HEK293T (cell line): Measurements from ENCODE around the gene RPRD1A.

Source experiments
- CTCF ChIA-PET: fragments of 350-600 bp; formaldehyde crosslinking; extraction: SDS; loops from one replicate; lab custom pipeline; 2021; ENCODE audit warnings: antibody characterized with exemption, inconsistent platforms; lab: Yijun Ruan, JAX
- POLR2A ChIA-PET: fragments of 350-600 bp; formaldehyde crosslinking; extraction: SDS; loops from one replicate; lab custom pipeline; 2020; ENCODE audit warnings: antibody characterized with exemption, inconsistent platforms; lab: Yijun Ruan, JAX
- DNase-seq: peaks from one replicate; pipeline ENCODE4 v3.0.0; 2012; ENCODE audit warnings: mixed read lengths; ENCODE audit errors: extremely low spot score
- ARNT ChIP-seq: fragments of 450-650 bp; IDR thresholded peaks from 2 replicates; pipeline ENCODE4 v1.6.1; 2017; ENCODE audit warnings: mild to moderate bottlenecking
- BHLHE40 ChIP-seq: fragments of 450-650 bp; IDR thresholded peaks from 2 replicates; pipeline ENCODE4 v1.6.1; 2016; ENCODE audit warnings: mild to moderate bottlenecking, moderate library complexity, borderline replicate concordance
- CTBP1 ChIP-seq: fragments of 450-650 bp; IDR thresholded peaks from 2 replicates; pipeline ENCODE4 v1.6.1; 2016; ENCODE audit warnings: borderline replicate concordance
- ELF4 ChIP-seq: fragments of 450-650 bp; IDR thresholded peaks from 2 replicates; pipeline ENCODE4 v1.6.1; 2017; ENCODE audit warnings: antibody characterized with exemption
- FOXA1 ChIP-seq: fragments of 450-650 bp; IDR thresholded peaks from 2 replicates; pipeline ENCODE4 v1.6.1; 2016; ENCODE audit warnings: mild to moderate bottlenecking
- FOXK2 ChIP-seq: fragments of 450-650 bp; IDR thresholded peaks from 2 replicates; pipeline ENCODE4 v1.6.1; 2016; ENCODE audit warnings: mild to moderate bottlenecking
- FOXM1 ChIP-seq: fragments of 450-650 bp; IDR thresholded peaks from 2 replicates; pipeline ENCODE4 v1.6.1; 2017; ENCODE audit warnings: mild to moderate bottlenecking, borderline replicate concordance
- HDGF ChIP-seq: fragments of 450-650 bp; IDR thresholded peaks from 2 replicates; pipeline ENCODE4 v1.6.1; 2017; ENCODE audit warnings: antibody characterized with exemption, borderline replicate concordance
- L3MBTL2 ChIP-seq: fragments of 450-650 bp; conservative IDR thresholded peaks from 2 replicates; pipeline ENCODE4 v1.6.1; 2016; ENCODE audit warnings: mild to moderate bottlenecking
- LEF1 ChIP-seq: fragments of 450-650 bp; IDR thresholded peaks from 2 replicates; pipeline ENCODE4 v1.6.1; 2017; ENCODE audit warnings: mild to moderate bottlenecking, borderline replicate concordance
- NFRKB ChIP-seq: fragments of 450-650 bp; IDR thresholded peaks from 2 replicates; pipeline ENCODE4 v1.6.1; 2016; ENCODE audit warnings: mild to moderate bottlenecking, moderate library complexity
- PKNOX1 ChIP-seq: fragments of 450-650 bp; IDR thresholded peaks from 2 replicates; pipeline ENCODE4 v1.6.1; 2016
- SP1 ChIP-seq: fragments of 450-650 bp; IDR thresholded peaks from 2 replicates; pipeline ENCODE4 v1.6.1; 2017
- SUZ12 ChIP-seq: fragments of 450-650 bp; IDR thresholded peaks from 2 replicates; pipeline ENCODE4 v1.6.1; 2016; ENCODE audit warnings: mild to moderate bottlenecking
- TARDBP ChIP-seq: fragments of 450-650 bp; IDR thresholded peaks from 2 replicates; pipeline ENCODE4 v1.6.1; 2016
- ZNF384 ChIP-seq: fragments of 450-650 bp; IDR thresholded peaks from 2 replicates; pipeline ENCODE4 v1.6.1; 2016

Gene RPRD1A

GRCh38 chr18:35974181-35974580 is 93.2 kb downstream of the RPRD1A start:
- no peak for DNase-seq
- ChIA-PET POLR2A (interaction anchor here (1.0 kb wide), 1 partner anchor 155 kb away, joined by 3 read pairs; the partner anchor contains the start of gene SLC39A6), CTCF (interaction anchor here (1.0 kb wide), 1 partner anchor 30 kb away, joined by 3 read pairs; no protein-coding TSS in a partner anchor)
- TF ChIP-seq ARNT (no peak), FOXK2 (no peak), FOXA1 (no peak), FOXM1 (no peak), LEF1 (no peak), SUZ12 (no peak), BHLHE40 (no peak), CTBP1 (no peak), PKNOX1 (no peak)

GRCh38 chr18:35973650-35974049 is 93.7 kb downstream of the RPRD1A start:
- DNase-seq: no peak
- ChIA-PET CTCF (interaction anchor here (1.1 kb wide), 1 partner anchor 587 kb away, joined by 3 read pairs; no protein-coding TSS in a partner anchor), POLR2A (interaction anchor here (1.0 kb wide), 1 partner anchor 156 kb away, joined by 3 read pairs; the partner anchor contains the start of gene SLC39A6)
- TF ChIP-seq BHLHE40: no peak
- TF ChIP-seq FOXA1: no peak
- TF ChIP-seq SUZ12: no peak
- TF ChIP-seq FOXM1: no peak
- TF ChIP-seq ARNT: no peak
- TF ChIP-seq LEF1: no peak
- TF ChIP-seq ELF4: no peak

- peak; percentile 100 for DNase-seq
- TF ChIP-seq PKNOX1 (peak; percentile 78; the same call in 1 of the 2 replicates), FOXK2 (no peak), HDGF (no peak), BHLHE40 (no peak), FOXM1 (peak; percentile 41; the same call in 1 of the 2 replicates), L3MBTL2 (peak; percentile 77), LEF1 (no peak), ZNF384 (no peak), CTBP1 (peak; percentile 92), NFRKB (no peak), SP1 (no peak), FOXA1 (no peak), SUZ12 (no peak), ELF4 (peak; percentile 54; the same call in 1 of the 2 replicates), TARDBP (no peak), ARNT (0 out of 2 replicates have a peak, but pooled peaks have one; percentile 55)
- ChIA-PET CTCF (interaction anchor here (0.7 to 1.1 kb wide), 2 partner anchors 22 to 586 kb away, joined by 3 to 4 read pairs; no protein-coding TSS in a partner anchor), POLR2A (interaction anchor here (0.5 to 1.8 kb wide), 18 partner anchors 8 to 533 kb away, joined by 3 to 10 read pairs (median 4); partner anchors contain the start of gene INO80C)
These were observed 95.0 kb downstream of the RPRD1A start, which contains the start of gene RMP24 for GRCh38 chr18:35972197-35973000. Gene RMP24, plus strand, starts transcription at chr18:35972679.

GRCh38 chr18:35971661-35972196 is 95.6 kb downstream of the RPRD1A start:
- peak; percentile 40 for DNase-seq
- TF ChIP-seq BHLHE40 (no peak), PKNOX1 (no peak), LEF1 (no peak), FOXA1 (no peak), HDGF (no peak), FOXK2 (no peak), TARDBP (no peak), L3MBTL2 (no peak; the same call in 1 of the 2 replicates), FOXM1 (no peak), SUZ12 (no peak), CTBP1 (no peak), ZNF384 (no peak), NFRKB (no peak), SP1 (no peak), ARNT (no peak), ELF4 (no peak)
- ChIA-PET CTCF (no interaction called here), POLR2A (interaction anchor here (0.8 to 1.8 kb wide), 17 partner anchors 9 to 474 kb away, joined by 3 to 10 read pairs (median 4); partner anchors contain the start of gene INO80C)

- POLR2A ChIA-PET: no interaction called here
- TF ChIP-seq ARNT: no peak
- no peak for TF ChIP-seq TARDBP
- no peak for TF ChIP-seq SP1
- no peak for TF ChIP-seq FOXK2
- TF ChIP-seq SUZ12: no peak
- TF ChIP-seq FOXM1: no peak
- TF ChIP-seq L3MBTL2: no peak
- no peak for TF ChIP-seq PKNOX1
- no peak for TF ChIP-seq CTBP1
- no peak for TF ChIP-seq HDGF
- no peak for TF ChIP-seq NFRKB
- TF ChIP-seq FOXA1: no peak
- TF ChIP-seq ZNF384: no peak
- no peak for TF ChIP-seq BHLHE40
- no peak for TF ChIP-seq LEF1
- no peak for TF ChIP-seq ELF4
- CTCF ChIA-PET: no interaction called here
- DNase-seq: no peak
These were observed 97.7 kb downstream of the RPRD1A start for GRCh38 chr18:35969676-35970075.
